IMR-90 (cell line): ENCODE data around the gene COX7A1. TPM values are rescaled to one million over a fixed set of nuclear protein-coding genes. Genes with fewer than 3 reads are reported as not detected.
"Not testable (repeated sequence)": the region's sequence is repeated elsewhere in the genome, so short reads cannot be mapped to it uniquely, and the experiment has no call there.

Experiments used
- ATAC-seq: fragments of 200-7000 bp; cut with Tn5 transposase; 2 replicates; pipeline ENCODE4 v1.9.1; 2020; ENCODE audit warnings: low read depth, mild to moderate bottlenecking, moderate library complexity
- BruUV-seq: library from RNA; stranded (reverse); fragments of 400-500 nt; replicated peaks from 2 replicates; lab custom pipeline; 2021; lab: Mats Ljungman, UMichigan
- CTCF ChIA-PET: fragments of 300-600 bp; formaldehyde crosslinking; extraction: SDS; loops from one replicate; lab custom pipeline; 2021; ENCODE audit warnings: antibody characterized with exemption; lab: Yijun Ruan, JAX
- POLR2A ChIA-PET: fragments of 300-600 bp; sonication (Branson Sonifier 250); formaldehyde crosslinking; loops from one replicate; lab custom pipeline; 2022; ENCODE audit warnings: antibody characterized with exemption; ENCODE audit not compliant: unreplicated experiment; lab: Charles Lee
- DNase-seq: peaks from one replicate; pipeline ENCODE4 v3.0.0; 2013
- H2AFZ ChIP-seq: replicated peaks from 2 replicates; pipeline ENCODE3; 2013; ENCODE audit warnings: low read length, mild to moderate bottlenecking; ENCODE audit not compliant: poor library complexity
- H2AK5ac ChIP-seq: 2 replicates; pipeline ENCODE4 v1.6.1; 2013; ENCODE audit warnings: low read depth, low read length, inconsistent platforms
- H2AK9ac ChIP-seq: replicated peaks from 2 replicates; pipeline ENCODE3; 2013; ENCODE audit warnings: mild to moderate bottlenecking, low read depth, low read length, moderate library complexity; ENCODE audit not compliant: poor library complexity
- H2BK120ac ChIP-seq: 2 replicates; pipeline ENCODE4 v1.6.1; 2013; ENCODE audit warnings: low read depth, low read length, inconsistent platforms
- H2BK15ac ChIP-seq: 3 replicates; pipeline ENCODE4 v1.6.1; 2013; ENCODE audit warnings: low read depth, low read length, inconsistent platforms
- H2BK20ac ChIP-seq: 2 replicates; pipeline ENCODE4 v1.6.1; 2013; ENCODE audit warnings: low read depth, mild to moderate bottlenecking, inconsistent platforms, low read length, moderate library complexity
- H2BK5ac ChIP-seq: 2 replicates; pipeline ENCODE4 v1.6.1; 2013; ENCODE audit warnings: mild to moderate bottlenecking, low read depth, low read length, inconsistent platforms; ENCODE audit not compliant: poor library complexity, severe bottlenecking
- H3K14ac ChIP-seq: replicated peaks from 2 replicates; pipeline ENCODE4 v1.6.1; 2013; ENCODE audit warnings: low read depth, low read length, inconsistent platforms
- H3K18ac ChIP-seq: 2 replicates; pipeline ENCODE4 v1.6.1; 2013; ENCODE audit warnings: low read depth, low read length, control low read depth
- H3K23ac ChIP-seq: 2 replicates; pipeline ENCODE4 v1.6.1; 2013; ENCODE audit warnings: low read depth, low read length, inconsistent platforms
- H3K27ac ChIP-seq: 2 replicates; pipeline ENCODE4 v1.5.1; 2013; ENCODE audit warnings: mild to moderate bottlenecking, control low read depth, low read length; ENCODE audit not compliant: insufficient read depth
- H3K27me3 ChIP-seq: 2 replicates; pipeline ENCODE4 v1.6.1; 2013; ENCODE audit warnings: low read length; ENCODE audit not compliant: control insufficient read depth, insufficient read depth
- H3K36me3 ChIP-seq: 2 replicates; pipeline ENCODE4 v1.6.1; 2013; ENCODE audit warnings: low read length, mixed read lengths; ENCODE audit not compliant: control insufficient read depth, insufficient read depth
- H3K4ac ChIP-seq: 2 replicates; pipeline ENCODE4 v1.6.1; 2013; ENCODE audit warnings: low read depth, low read length, inconsistent platforms
- H3K4me1 ChIP-seq: 2 replicates; pipeline ENCODE4 v1.6.1; 2013; ENCODE audit warnings: low read length, mixed read lengths; ENCODE audit not compliant: control insufficient read depth, insufficient read depth
- H3K4me2 ChIP-seq: 2 replicates; pipeline ENCODE4 v1.6.1; 2013; ENCODE audit warnings: low read depth, mild to moderate bottlenecking, control low read depth, low read length, moderate library complexity
- H3K4me3 ChIP-seq: 2 replicates; pipeline ENCODE4 v1.5.1; 2013; ENCODE audit warnings: low read depth, mild to moderate bottlenecking, control low read depth, low read length, moderate library complexity; ENCODE audit not compliant: insufficient read depth
- H3K56ac ChIP-seq: 2 replicates; pipeline ENCODE4 v1.6.1; 2013; ENCODE audit warnings: low read length, inconsistent platforms; ENCODE audit not compliant: insufficient read depth; ENCODE audit errors: extremely low read depth
- H3K79me1 ChIP-seq, 2 experiments: 2 replicates each; pipeline ENCODE4 v1.6.1; 2013; ENCODE audit warnings: low read length in 2 of 2, inconsistent platforms in 1 of 2, low read depth in 1 of 2
- H3K9ac ChIP-seq: 2 replicates; pipeline ENCODE4 v1.6.1; 2013; ENCODE audit warnings: low read depth, low read length, control low read depth
- H3K9me1 ChIP-seq: 2 replicates; pipeline ENCODE4 v1.6.1; 2013; ENCODE audit warnings: low read length, inconsistent platforms; ENCODE audit not compliant: insufficient read depth
- H3K9me3 ChIP-seq: 2 replicates; pipeline ENCODE4 v1.6.1; 2013; ENCODE audit warnings: low read length; ENCODE audit not compliant: control insufficient read depth, insufficient read depth
- H4K20me1 ChIP-seq: 2 replicates; pipeline ENCODE4 v1.6.1; 2013; ENCODE audit warnings: low read length, inconsistent platforms; ENCODE audit not compliant: insufficient read depth
- H4K5ac ChIP-seq: 2 replicates; pipeline ENCODE4 v1.6.1; 2013; ENCODE audit warnings: mild to moderate bottlenecking, low read depth, low read length, control low read depth
- H4K8ac ChIP-seq, 2 experiments: 2 replicates each; pipeline ENCODE4 v1.6.1; 2013; ENCODE audit warnings: low read depth in 2 of 2, low read length in 2 of 2, control low read depth in 1 of 2, inconsistent platforms in 1 of 2
- H4K91ac ChIP-seq: 2 replicates; pipeline ENCODE4 v1.6.1; 2013; ENCODE audit warnings: low read depth, low read length, inconsistent platforms; ENCODE audit not compliant: insufficient read depth
- CHD1 ChIP-seq: IDR thresholded peaks from 2 replicates; pipeline ENCODE4 v1.6.1; 2012; ENCODE audit warnings: low read depth, low read length, improper control_type of control experiment
- NFE2L2 ChIP-seq: fragments of 150-350 bp; IDR thresholded peaks from 2 replicates; pipeline ENCODE4 v1.6.1; 2016; ENCODE audit warnings: low read depth, mild to moderate bottlenecking, low read length
- POLR2A ChIP-seq: IDR thresholded peaks from 2 replicates; pipeline ENCODE4 v1.6.1; 2012; ENCODE audit warnings: mild to moderate bottlenecking, low read depth, low read length
- RAD21 ChIP-seq: IDR thresholded peaks from 2 replicates; pipeline ENCODE4 v1.6.1; 2012; ENCODE audit warnings: low read length, improper control_type of control experiment
- RCOR1 ChIP-seq: IDR thresholded peaks from 2 replicates; pipeline ENCODE4 v1.6.1; 2012; ENCODE audit warnings: mild to moderate bottlenecking, low read length, improper control_type of control experiment; ENCODE audit not compliant: insufficient replicate concordance
- SMC3 ChIP-seq: fragments of 150-350 bp; IDR thresholded peaks from 2 replicates; pipeline ENCODE4 v1.6.1; 2016; ENCODE audit warnings: low read depth, mild to moderate bottlenecking, antibody characterized with exemption, low read length, moderate library complexity
- USF2 ChIP-seq: fragments of 150-350 bp; IDR thresholded peaks from 2 replicates; pipeline ENCODE4 v1.6.1; 2017; ENCODE audit warnings: mild to moderate bottlenecking, antibody characterized with exemption, low read length, low read depth
- WGBS, 2 experiments: methylation state at CpG; one replicate each; pipeline versions ENCODE4 v1.1.5 to v1.1.7; 2013; ENCODE audit warnings: missing lambda C conversion rate in 2 of 2; ENCODE audit not compliant: insufficient read length in 1 of 2; ENCODE audit errors: extremely low coverage in 2 of 2; 5-methylcytosine and 5-hydroxymethylcytosine counted together
- dilution Hi-C: fragments of 300-500 bp; cut with HindIII; formaldehyde crosslinking; loops from one replicate; pipeline ENCODE4 v1.14.3; 2018; ENCODE audit warnings: low sequenced_read_pairs; ENCODE audit not compliant: unreplicated experiment
- in situ Hi-C: fragments of 300-500 bp; cut with MboI; formaldehyde crosslinking; loops from 3 replicates; pipeline ENCODE4 v1.14.3; 2019; ENCODE audit warnings: low sequenced_read_pairs, inconsistent platforms, mixed read lengths
- intact Hi-C: fragments of 100-400 bp; cut with micrococcal nuclease; formaldehyde crosslinking; loops from 2 replicates; pipeline ENCODE4 v1.10.0; 2022
- polyA plus RNA-seq, 3 experiments: library from polyadenylated mRNA; depleted of rRNA; stranded (reverse); fragments of >200 nt; gene quantifications; 2 replicates each; pipeline ENCODE4 v1.2.3, GENCODE V29; 2012; ENCODE audit warnings: low replicate concordance in 1 of 3
- total RNA-seq: library from RNA; depleted of rRNA; stranded (reverse); fragments of >200 nt; gene quantifications from 2 replicates; pipeline ENCODE4 v1.2.3, GENCODE V29; 2012

The COX7A1 gene
- total and polyA plus RNA-seq, 2 of the 4 experiments (the other 2 are of a cell fraction), result 0.54 to 6.9 TPM

- no peak overlapping the region for H2BK120ac ChIP-seq
- H3K9ac ChIP-seq, result no peak overlapping the region; the same call in 1 of the 2 replicates
- peak overlapping the region in 1 of 2 experiments; percentile 2; a peak in 1 of 4 replicates for H4K8ac ChIP-seq
- 80% methylated on average over 1 of the region's 12 CpGs; no CpG with 5 or more reads in 1 of the 2 experiments for WGBS, 2 experiments
- no peak overlapping the region for H3K27ac ChIP-seq
- peaks cover 11% of the 10 kb centered on the region for H4K20me1 ChIP-seq
- no peak for ATAC-seq
- no peak overlapping the region for H4K5ac ChIP-seq
- no peak overlapping the region for H2BK20ac ChIP-seq
- intact Hi-C loops (no loop called here), dilution Hi-C loops (no loop called here), in situ Hi-C loops (no loop called here)
- no peak overlapping the region for H2BK5ac ChIP-seq
- H2BK15ac ChIP-seq, result no peak overlapping the region
- no peak overlapping the region for H3K18ac ChIP-seq
- H3K9me3 ChIP-seq, result no peaks in the 10 kb centered on the region
- no peak overlapping the region for H3K4me3 ChIP-seq
- peaks cover 2% of the 10 kb centered on the region; the same call in 1 of the 2 replicates for H3K36me3 ChIP-seq
- no peaks in the 10 kb centered on the region for H3K27me3 ChIP-seq
- CTCF ChIA-PET, result interaction anchor here (2.1 kb wide), 1 partner anchor 9 kb away, joined by 4 read pairs; no protein-coding TSS in a partner anchor
- no peak overlapping the region for H4K91ac ChIP-seq
- peak overlapping the region; percentile 72 for H2AFZ ChIP-seq
- peaks cover 16 to 19% of the 10 kb centered on the region in 2 experiments for H3K79me1 ChIP-seq
- H3K4ac ChIP-seq, result no peak overlapping the region
- no peak overlapping the region for H3K14ac ChIP-seq
- no peak overlapping the region for H3K56ac ChIP-seq
- H3K23ac ChIP-seq, result peak overlapping the region; percentile 17; the same call in 1 of the 2 replicates
- no TSS peak for BruUV-seq
- no peak overlapping the region for H2AK9ac ChIP-seq
- peak; percentile 23 for DNase-seq
- peaks cover 6% of the 10 kb centered on the region for H3K9me1 ChIP-seq
- POLR2A ChIA-PET, result interaction anchor here (0.7 kb wide), 1 partner anchor 13 kb away, joined by 4 read pairs; no protein-coding TSS in a partner anchor
- H3K4me2 ChIP-seq, result no peak overlapping the region
- no peak for TF ChIP-seq SMC3
- no peak for TF ChIP-seq CHD1
- no peak for TF ChIP-seq RCOR1
- no peak for TF ChIP-seq RAD21
- no peak for TF ChIP-seq NFE2L2
- no peak for TF ChIP-seq USF2
- no peak for TF ChIP-seq POLR2A
- H3K4me1 ChIP-seq, result peaks cover 10% of the 10 kb centered on the region
- no peak overlapping the region; the same call in 1 of the 2 replicates for H2AK5ac ChIP-seq
Observed at GRCh38 chr19:36136964-36137686, 15.1 kb downstream of the COX7A1 start.

- DNase-seq, H3K27ac ChIP-seq, H2BK20ac ChIP-seq, H4K20me1 ChIP-seq, H4K8ac ChIP-seq, H2BK15ac ChIP-seq, H3K18ac ChIP-seq, H4K5ac ChIP-seq, H3K9me3 ChIP-seq, H3K4me3 ChIP-seq, H3K4me2 ChIP-seq, BruUV-seq, H3K27me3 ChIP-seq, CTCF ChIA-PET, H2AK5ac ChIP-seq, H3K23ac ChIP-seq, H3K4me1 ChIP-seq, H2BK120ac ChIP-seq, dilution Hi-C loops, H3K79me1 ChIP-seq, H3K9me1 ChIP-seq, H3K36me3 ChIP-seq, H2BK5ac ChIP-seq, H3K56ac ChIP-seq, ATAC-seq, in situ Hi-C loops, intact Hi-C loops, H3K14ac ChIP-seq, H3K4ac ChIP-seq, POLR2A ChIA-PET, H3K9ac ChIP-seq, H4K91ac ChIP-seq: not testable (repeated sequence)
- Histone ChIP-seq H2AFZ (peak overlapping the region; percentile 41), H2AK9ac (peak overlapping the region; percentile 61)
- WGBS, 2 experiments, result 100% methylated on average over 1 of the region's 4 CpGs; no CpG with 5 or more reads in 1 of the 2 experiments
Observed at GRCh38 chr19:36134867-36135266, 17.4 kb downstream of the COX7A1 start.
